OCI-LY3 (cell line): ENCODE results near the gene BHLHE41.

Experiments
- H2AFZ ChIP-seq: fragments of 200-600, 300-600 bp; shearing (Covaris generic); 2 replicates; pipeline ENCODE4 v1.6.0; 2014; ENCODE audit warnings: antibody characterized with exemption, low read depth, low read length
- H3K27ac ChIP-seq: fragments of 200-600, 300-600 bp; sonication (generic); 2 replicates; pipeline ENCODE4 v1.5.1; 2014; ENCODE audit warnings: mild to moderate bottlenecking, low read length, moderate library complexity, mixed read lengths
- H3K27me3 ChIP-seq: fragments of 200-600, 300-600 bp; sonication (generic); 2 replicates; pipeline ENCODE4 v1.6.1; 2014; ENCODE audit warnings: low read depth, low read length, mixed read lengths
- H3K36me3 ChIP-seq: fragments of 200-600, 300-600 bp; sonication (generic); replicated peaks from 2 replicates; pipeline ENCODE3; 2014; ENCODE audit warnings: low read depth, low read length, mixed read lengths
- H3K4me1 ChIP-seq: fragments of 300-600, 200-600 bp; sonication (generic); 2 replicates; pipeline ENCODE4 v1.6.1; 2014; ENCODE audit warnings: low read length, mixed read lengths
- H3K4me2 ChIP-seq: fragments of 200-600, 300-600 bp; sonication (generic); 2 replicates; pipeline ENCODE4 v1.6.1; 2014; ENCODE audit warnings: low read length, mixed read lengths
- H3K4me3 ChIP-seq: fragments of 300-600, 200-600 bp; sonication (generic); 2 replicates; pipeline ENCODE4 v1.5.1; 2014; ENCODE audit warnings: antibody characterized with exemption, mild to moderate bottlenecking, low read length, moderate library complexity
- H3K79me2 ChIP-seq: fragments of 300-600, 200-600 bp; shearing (Covaris generic); 2 replicates; pipeline ENCODE4 v1.6.1; 2014; ENCODE audit warnings: mild to moderate bottlenecking, low read length, mixed read lengths
- H3K9ac ChIP-seq: fragments of 300-600, 200-600 bp; shearing (Covaris generic); 2 replicates; pipeline ENCODE4 v1.6.0; 2014; ENCODE audit warnings: mild to moderate bottlenecking, low read length, moderate library complexity
- H3K9me3 ChIP-seq: fragments of 200-600, 300-600 bp; shearing (Covaris generic); 2 replicates; pipeline ENCODE4 v1.6.1; 2014; ENCODE audit warnings: low read length, mixed read lengths; ENCODE audit not compliant: insufficient read depth
- H4K20me1 ChIP-seq: fragments of 200-600, 300-600 bp; sonication (generic); 2 replicates; pipeline ENCODE4 v1.6.1; 2016; ENCODE audit warnings: low read length, mixed read lengths; ENCODE audit not compliant: insufficient read depth
- CTCF ChIP-seq: fragments of 200-600, 300-600 bp; sonication (generic); IDR thresholded peaks from 2 replicates; pipeline ENCODE4 v1.5.1; 2014; ENCODE audit warnings: antibody characterized with exemption, low read length, low read depth
- EZH2phosphoT487 ChIP-seq: fragments of 200-600 bp; shearing (Covaris generic); IDR thresholded peaks from 2 replicates; pipeline ENCODE4 v1.6.1; 2018; ENCODE audit warnings: antibody characterized with exemption, mixed run types, low read depth

Gene BHLHE41

DNA sequence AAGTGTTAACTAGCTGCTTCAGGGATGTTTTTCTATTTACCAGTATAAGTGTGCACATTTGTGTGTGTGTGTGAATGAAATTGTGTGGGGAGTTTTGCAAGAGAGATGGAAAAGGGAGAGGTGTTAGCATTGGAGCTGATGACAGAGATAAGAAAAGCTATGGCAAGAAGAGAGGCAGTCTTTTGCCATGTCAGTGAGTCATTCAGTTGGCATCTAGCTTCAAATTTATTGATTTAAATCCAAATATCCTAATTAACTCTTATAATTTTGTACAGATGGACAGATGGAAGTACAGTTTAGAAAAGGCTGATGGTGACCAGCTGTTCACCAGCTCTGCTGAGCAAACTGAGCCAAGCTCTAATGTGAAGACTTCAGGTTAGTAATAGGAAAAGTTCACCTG lies 3.3 kb upstream of the BHLHE41 start:
- H3K4me3 ChIP-seq, result no peak overlapping the region
- H3K79me2 ChIP-seq, result no peaks in the 10 kb centered on the region
- H3K27ac ChIP-seq, result no peak overlapping the region
- no peaks in the 10 kb centered on the region for H3K9me3 ChIP-seq
- H3K4me2 ChIP-seq, result no peak overlapping the region
- H3K9ac ChIP-seq, result no peak overlapping the region
- H2AFZ ChIP-seq, result no peak overlapping the region
- TF ChIP-seq CTCF (no peak), EZH2phosphoT487 (no peak)
- peaks cover 29% of the 10 kb centered on the region for H3K4me1 ChIP-seq
- H3K27me3 ChIP-seq, result peaks cover 78% of the 10 kb centered on the region
- H4K20me1 ChIP-seq, result no peaks in the 10 kb centered on the region
- H3K36me3 ChIP-seq, result no peaks in the 10 kb centered on the region

DNA sequence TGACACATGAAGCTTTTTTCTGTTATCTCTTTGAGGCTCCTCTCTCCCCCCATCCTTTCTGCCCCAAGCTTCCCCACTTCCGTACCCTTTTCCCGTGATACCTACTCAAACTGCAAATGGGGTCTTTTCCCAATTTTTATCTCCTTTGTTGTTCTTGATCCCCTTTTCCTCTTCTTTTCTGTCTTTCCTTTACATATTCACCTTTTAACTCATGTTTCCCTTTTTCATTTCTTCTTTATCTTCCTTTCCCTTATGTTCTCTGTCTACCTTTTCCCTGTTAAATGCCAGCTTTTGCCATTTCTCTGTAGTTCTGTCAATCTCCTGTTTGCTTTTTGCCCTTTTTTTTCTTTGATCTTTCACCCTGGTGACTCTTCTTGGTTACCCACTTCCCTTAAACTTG lies 2.6 kb upstream of the BHLHE41 start:
- Histone ChIP-seq H3K27me3 (peaks cover 74% of the 10 kb centered on the region), H3K4me2 (no peak overlapping the region), H3K9ac (no peak overlapping the region), H3K9me3 (no peaks in the 10 kb centered on the region), H3K4me1 (peaks cover 29% of the 10 kb centered on the region), H3K4me3 (no peak overlapping the region), H3K27ac (no peak overlapping the region), H3K36me3 (no peaks in the 10 kb centered on the region), H3K79me2 (no peaks in the 10 kb centered on the region), H4K20me1 (no peaks in the 10 kb centered on the region), H2AFZ (no peak overlapping the region)
- no peak for TF ChIP-seq CTCF
- no peak for TF ChIP-seq EZH2phosphoT487

DNA sequence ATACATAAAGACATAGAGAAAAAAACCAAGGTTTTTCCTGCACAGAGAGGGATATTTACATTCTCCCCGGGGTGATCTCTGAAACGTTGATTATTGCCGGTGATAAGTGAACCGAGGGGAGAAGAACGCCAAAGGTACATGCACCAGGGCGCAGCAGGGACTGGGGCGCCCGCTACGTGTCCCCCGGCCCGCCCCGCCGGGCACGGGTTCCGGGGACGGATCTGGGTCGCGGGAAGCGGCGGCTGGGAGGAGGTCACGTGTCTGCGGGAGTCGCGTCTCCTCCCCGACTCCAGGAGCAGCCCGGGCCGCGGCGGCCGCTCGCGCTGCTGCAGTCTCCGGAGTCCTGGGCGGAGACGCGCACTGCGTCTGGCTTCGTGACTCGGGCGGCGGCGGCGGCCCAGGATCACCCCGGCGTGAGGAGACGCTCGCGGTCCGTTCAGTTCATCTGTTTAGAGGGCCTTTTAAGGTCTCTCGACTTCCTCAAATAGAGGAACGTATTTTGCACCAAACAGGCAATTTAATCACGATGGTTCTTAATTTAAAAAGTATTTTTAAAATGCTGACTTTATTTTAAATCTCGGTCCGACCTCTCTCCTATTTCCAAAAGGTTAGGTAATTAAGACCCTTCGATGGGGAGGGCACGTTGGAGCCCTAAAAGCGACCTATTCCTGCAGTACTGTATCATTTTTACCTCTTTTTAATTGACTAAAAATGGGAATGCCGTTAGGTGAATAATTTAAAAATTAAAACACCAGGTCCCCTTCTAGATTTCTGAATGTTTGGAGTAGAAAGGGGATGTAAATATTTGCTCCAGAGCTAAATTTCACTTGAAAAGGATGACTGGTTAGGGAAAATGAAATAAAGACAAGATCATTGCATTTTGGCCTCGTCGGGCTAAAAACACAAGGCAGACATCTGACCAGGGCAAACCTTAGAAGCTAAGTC lies 1.8 kb upstream of the BHLHE41 start:
- TF ChIP-seq EZH2phosphoT487 (no peak), CTCF (no peak)
- Histone ChIP-seq H4K20me1 (no peaks in the 10 kb centered on the region), H3K9me3 (no peaks in the 10 kb centered on the region), H2AFZ (peak overlapping the region; percentile 32), H3K4me3 (peak overlapping the region; percentile 75), H3K4me1 (peaks cover 32% of the 10 kb centered on the region), H3K9ac (peak overlapping the region; percentile 35), H3K27me3 (peaks cover 69% of the 10 kb centered on the region), H3K79me2 (no peaks in the 10 kb centered on the region), H3K36me3 (no peaks in the 10 kb centered on the region), H3K4me2 (peak overlapping the region; percentile 99), H3K27ac (no peak overlapping the region)

GRCh38 chr12:26125400-26126339 lies 833 bp upstream of the BHLHE41 start:
- Histone ChIP-seq H3K36me3 (no peaks in the 10 kb centered on the region), H3K27ac (no peak overlapping the region), H3K79me2 (no peaks in the 10 kb centered on the region), H3K4me1 (peaks cover 29% of the 10 kb centered on the region), H3K27me3 (peaks cover 69% of the 10 kb centered on the region), H3K4me3 (peak overlapping the region; percentile 75), H3K9me3 (no peaks in the 10 kb centered on the region), H3K9ac (peak overlapping the region; percentile 35), H2AFZ (peak overlapping the region; percentile 32), H4K20me1 (no peaks in the 10 kb centered on the region), H3K4me2 (peak overlapping the region; percentile 99)
- no peak for TF ChIP-seq EZH2phosphoT487
- no peak for TF ChIP-seq CTCF
